BJ (cell line): ENCODE data around the gene ITPKC. TPM values are rescaled to one million over a fixed set of nuclear protein-coding genes. Genes with fewer than 3 reads are reported as not detected.
A peak's percentile ranks its signal among the peaks of the same experiment; 100 is the strongest.

ENCODE experiments used
- CTCF ChIA-PET: fragments of 350-600 bp; formaldehyde crosslinking; extraction: SDS; loops from one replicate; lab custom pipeline; 2021; ENCODE audit warnings: antibody characterized with exemption, inconsistent platforms; lab: Yijun Ruan, JAX
- POLR2A ChIA-PET: fragments of 300-600 bp; sonication (Branson Sonifier 250); formaldehyde crosslinking; extraction: SDS; loops from one replicate; lab custom pipeline; 2021; ENCODE audit warnings: antibody characterized with exemption; lab: Charles Lee
- DNase-seq: peaks from one replicate; pipeline ENCODE4 v3.0.0-alpha.2; 2011; ENCODE audit warnings: low read depth
- H3K27me3 ChIP-seq: 2 replicates; pipeline ENCODE4 v1.6.0; 2011; ENCODE audit warnings: low read length; ENCODE audit not compliant: control insufficient read depth, insufficient read depth
- H3K36me3 ChIP-seq: 2 replicates; pipeline ENCODE4 v1.5.1; 2011; ENCODE audit warnings: low read length; ENCODE audit not compliant: control insufficient read depth, insufficient read depth
- H3K4me3 ChIP-seq: 2 replicates; pipeline ENCODE4 v1.5.1; 2011; ENCODE audit warnings: low read depth, mild to moderate bottlenecking, control low read depth, low read length
- polyA plus RNA-seq: library from polyadenylated mRNA; depleted of rRNA; stranded (reverse); fragments of >200 nt; gene quantifications from 2 replicates; pipeline ENCODE4 v1.2.3, GENCODE V29; 2011
- TF ChIP-seq, protein P1 (sequence below): IDR thresholded peaks from 2 replicates; pipeline ENCODE4 v1.5.1; 2011; ENCODE audit warnings: low read depth, mild to moderate bottlenecking, control low read depth, inconsistent platforms, low read length, moderate library complexity; ENCODE audit not compliant: insufficient read depth

ITPKC gene
- polyA plus RNA-seq, 1 experiment = 11.9 TPM

DNA sequence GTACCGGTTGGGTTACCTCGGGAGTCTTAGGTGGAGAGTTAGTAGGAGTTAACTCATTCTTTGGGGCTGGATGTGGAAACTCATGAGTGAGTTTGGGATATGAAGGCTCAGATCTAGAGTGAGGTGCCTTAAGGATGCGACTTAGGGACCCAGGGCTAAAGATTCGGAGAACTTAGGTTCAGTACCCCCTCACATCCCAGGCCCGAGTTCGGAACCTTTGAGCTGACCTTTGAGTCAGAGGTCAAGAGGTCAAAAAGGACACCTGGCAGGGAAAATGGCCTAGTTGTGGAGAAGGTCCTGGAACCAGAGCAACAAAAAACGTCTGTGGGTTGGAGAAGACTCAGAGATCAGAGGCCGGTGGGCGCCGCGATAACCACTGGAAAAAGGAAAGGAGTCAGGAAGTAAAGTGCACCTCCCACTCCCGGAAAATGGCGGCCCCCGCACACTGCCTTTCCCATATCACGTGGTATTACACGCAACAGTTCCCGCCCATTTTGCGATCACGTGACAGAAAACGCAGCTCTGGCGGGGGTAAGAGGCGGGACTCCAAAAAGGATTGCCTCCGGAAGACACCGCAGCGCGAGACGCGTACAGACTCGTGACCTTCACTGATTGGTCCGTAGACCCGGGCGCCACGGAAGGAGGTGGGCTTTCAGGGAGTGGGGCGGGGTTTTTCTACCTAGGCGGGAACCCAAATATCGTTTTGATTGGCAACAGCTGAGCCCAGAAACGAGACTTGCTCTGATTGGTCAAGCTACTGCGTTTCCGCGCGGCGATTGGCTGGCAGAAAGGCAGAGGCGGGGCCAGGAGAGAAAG, 33.4 kb downstream of the ITPKC start, which contains the start of gene ACTMAP:
Gene ACTMAP (minus strand): TSS at position 420 of the 816 bp plus-strand sequence. CDS start 674 bp downstream, outside the sequence.
- no peaks in the 10 kb centered on the region for H3K27me3 ChIP-seq
- H3K36me3 ChIP-seq = no peaks in the 10 kb centered on the region; the same call in 1 of the 2 replicates
- ChIA-PET CTCF (interaction anchor here (0.6 to 1.9 kb wide), 3 partner anchors 57 to 69 kb away, joined by 4 read pairs; no protein-coding TSS in a partner anchor), POLR2A (interaction anchor here (0.6 to 0.7 kb wide), 6 partner anchors 28 to 653 kb away, joined by 3 to 31 read pairs (median 4); partner anchors contain the start of gene RAB4B)
- DNase-seq = peak; percentile 99
- TF ChIP-seq, protein P1, sequence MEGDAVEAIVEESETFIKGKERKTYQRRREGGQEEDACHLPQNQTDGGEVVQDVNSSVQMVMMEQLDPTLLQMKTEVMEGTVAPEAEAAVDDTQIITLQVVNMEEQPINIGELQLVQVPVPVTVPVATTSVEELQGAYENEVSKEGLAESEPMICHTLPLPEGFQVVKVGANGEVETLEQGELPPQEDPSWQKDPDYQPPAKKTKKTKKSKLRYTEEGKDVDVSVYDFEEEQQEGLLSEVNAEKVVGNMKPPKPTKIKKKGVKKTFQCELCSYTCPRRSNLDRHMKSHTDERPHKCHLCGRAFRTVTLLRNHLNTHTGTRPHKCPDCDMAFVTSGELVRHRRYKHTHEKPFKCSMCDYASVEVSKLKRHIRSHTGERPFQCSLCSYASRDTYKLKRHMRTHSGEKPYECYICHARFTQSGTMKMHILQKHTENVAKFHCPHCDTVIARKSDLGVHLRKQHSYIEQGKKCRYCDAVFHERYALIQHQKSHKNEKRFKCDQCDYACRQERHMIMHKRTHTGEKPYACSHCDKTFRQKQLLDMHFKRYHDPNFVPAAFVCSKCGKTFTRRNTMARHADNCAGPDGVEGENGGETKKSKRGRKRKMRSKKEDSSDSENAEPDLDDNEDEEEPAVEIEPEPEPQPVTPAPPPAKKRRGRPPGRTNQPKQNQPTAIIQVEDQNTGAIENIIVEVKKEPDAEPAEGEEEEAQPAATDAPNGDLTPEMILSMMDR = no peak
- peak within 1 kb of the TSS; percentile 72 for H3K4me3 ChIP-seq

DNA sequence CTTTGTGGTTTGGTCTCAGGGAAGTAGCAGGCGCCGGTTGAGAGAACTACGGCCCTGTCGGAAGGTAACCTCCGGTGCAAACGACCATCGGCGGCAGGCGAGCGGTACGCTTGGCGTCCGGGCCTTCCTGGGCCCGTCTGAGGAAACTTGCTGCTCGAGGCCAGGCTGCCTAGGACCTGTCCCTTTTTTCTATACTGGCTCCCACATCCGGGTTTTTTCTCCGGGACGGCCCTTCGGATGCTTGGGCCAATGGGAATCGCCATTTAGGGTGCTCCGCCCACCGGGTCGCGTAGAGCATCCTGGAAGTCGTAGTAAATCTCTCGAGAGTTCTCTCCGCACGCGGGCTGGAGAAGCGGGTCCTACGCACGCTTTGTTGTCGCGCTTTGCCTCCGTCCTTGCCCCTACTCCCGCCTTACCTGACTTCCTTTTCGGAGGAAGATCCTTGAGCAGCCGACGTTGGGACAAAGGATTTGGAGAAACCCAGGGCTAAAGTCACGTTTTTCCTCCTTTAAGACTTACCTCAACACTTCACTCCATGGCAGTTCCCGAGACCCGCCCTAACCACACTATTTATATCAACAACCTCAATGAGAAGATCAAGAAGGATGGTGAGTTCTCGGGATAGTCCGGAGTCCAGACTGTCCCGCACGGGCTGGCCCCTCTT, 34.1 kb downstream of the ITPKC start, which contains the start of gene SNRPA:
Gene SNRPA (plus strand): TSS at position 330 of the 664 bp plus-strand sequence. CDS start 206 bp downstream, at position 536.
- ChIA-PET POLR2A (interaction anchor here (0.6 to 0.7 kb wide), 4 partner anchors 27 to 653 kb away, joined by 3 to 31 read pairs (median 4); partner anchors contain the start of gene RAB4B), CTCF (interaction anchor here (0.6 to 1.1 kb wide), 2 partner anchors 56 to 69 kb away, joined by 4 read pairs; no protein-coding TSS in a partner anchor)
- peak; percentile 88 for DNase-seq
- Histone ChIP-seq H3K27me3 (no peaks in the 10 kb centered on the region), H3K36me3 (peaks cover 3% of the 10 kb centered on the region), H3K4me3 (peak within 1 kb of the TSS; percentile 72)
- TF ChIP-seq, protein P1 = no peak

DNA sequence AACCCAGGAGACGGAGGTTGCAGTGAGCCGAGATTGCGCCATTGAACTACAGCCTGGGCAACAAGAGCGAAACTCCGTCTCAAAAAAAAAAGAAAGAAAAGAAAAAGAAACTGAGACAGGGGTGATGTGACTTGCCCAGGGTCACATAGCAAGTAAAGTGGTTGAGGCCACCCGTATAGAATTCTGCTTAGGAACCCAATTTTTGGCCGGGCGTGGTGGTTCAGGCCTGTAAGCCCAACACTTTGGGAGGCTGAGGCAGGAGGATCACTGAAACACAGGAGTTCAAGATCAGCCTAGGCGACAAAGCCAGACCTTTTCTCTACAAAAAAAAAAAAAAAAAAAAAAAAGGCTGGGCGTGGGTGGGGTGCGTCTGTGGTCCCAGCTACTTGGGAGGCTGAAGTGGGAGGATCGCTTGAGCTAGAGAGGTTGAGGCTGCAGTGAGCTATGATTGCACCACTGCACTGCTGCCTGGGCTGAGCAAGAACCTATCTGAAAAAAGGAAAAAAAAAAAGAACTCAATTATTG, 35.4 kb downstream of the ITPKC start:
- TF ChIP-seq, protein P1 = no peak
- Histone ChIP-seq H3K4me3 (peak overlapping the region; percentile 72), H3K36me3 (peaks cover 4% of the 10 kb centered on the region), H3K27me3 (no peaks in the 10 kb centered on the region)
- ChIA-PET CTCF (interaction anchor here (1.2 kb wide), 1 partner anchor 26 kb away, joined by 3 read pairs; the partner anchor contains the start of gene RAB4B), POLR2A (no interaction called here)
- no peak for DNase-seq

DNA sequence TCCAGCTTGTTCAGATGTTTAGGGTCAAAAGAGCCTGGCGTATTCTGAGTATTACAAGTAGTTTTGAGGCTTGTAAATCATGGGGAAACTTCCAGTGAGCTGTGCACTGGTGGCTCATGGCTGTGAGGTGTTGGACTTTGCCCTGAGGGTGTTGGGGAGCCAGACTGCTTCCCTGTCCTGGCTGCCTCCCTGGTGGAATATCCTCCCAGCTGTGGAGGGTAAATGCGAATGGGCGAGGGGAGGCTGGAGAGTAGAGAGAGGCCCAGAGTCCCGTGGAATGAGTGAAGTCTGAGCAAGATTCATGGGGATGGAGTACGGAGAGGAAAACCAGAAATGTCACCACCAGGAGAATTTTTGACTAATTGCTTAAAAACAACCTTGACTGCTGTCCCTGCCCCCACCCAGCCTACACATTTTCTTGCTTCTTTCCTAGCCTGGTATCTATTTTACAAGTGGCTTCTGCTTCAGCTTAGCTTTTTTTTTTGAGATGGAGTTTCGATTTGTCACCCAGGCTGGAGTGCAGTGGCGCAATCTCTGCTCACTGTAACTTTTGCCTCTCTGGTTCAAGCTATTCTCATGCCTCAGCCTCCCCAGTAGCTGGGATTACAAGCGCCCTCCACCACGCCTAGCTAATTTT, 37.8 kb downstream of the ITPKC start:
- TF ChIP-seq, protein P1 = no peak
- DNase-seq = no peak
- no peak overlapping the region for H3K4me3 ChIP-seq
- ChIA-PET CTCF (interaction anchor here (1.4 kb wide), 2 partner anchors 32 to 52 kb away, joined by 4 read pairs; no protein-coding TSS in a partner anchor), POLR2A (interaction anchor here (0.6 to 1.5 kb wide), 2 partner anchors 23 to 24 kb away, joined by 4 to 7 read pairs; partner anchors contain the start of gene RAB4B)
- peaks cover 10% of the 10 kb centered on the region for H3K36me3 ChIP-seq
- no peaks in the 10 kb centered on the region for H3K27me3 ChIP-seq
